Raji (cell line): ENCODE results near the gene RNF152.

Experiments used
- POLR2A ChIP-seq: IDR thresholded peaks from 2 replicates; pipeline ENCODE4 v1.6.1; 2011; ENCODE audit warnings: low read depth, low read length, control low read depth; ENCODE audit not compliant: insufficient read depth

RNF152 gene, protein sequence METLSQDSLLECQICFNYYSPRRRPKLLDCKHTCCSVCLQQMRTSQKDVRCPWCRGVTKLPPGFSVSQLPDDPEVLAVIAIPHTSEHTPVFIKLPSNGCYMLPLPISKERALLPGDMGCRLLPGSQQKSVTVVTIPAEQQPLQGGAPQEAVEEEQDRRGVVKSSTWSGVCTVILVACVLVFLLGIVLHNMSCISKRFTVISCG

DNA sequence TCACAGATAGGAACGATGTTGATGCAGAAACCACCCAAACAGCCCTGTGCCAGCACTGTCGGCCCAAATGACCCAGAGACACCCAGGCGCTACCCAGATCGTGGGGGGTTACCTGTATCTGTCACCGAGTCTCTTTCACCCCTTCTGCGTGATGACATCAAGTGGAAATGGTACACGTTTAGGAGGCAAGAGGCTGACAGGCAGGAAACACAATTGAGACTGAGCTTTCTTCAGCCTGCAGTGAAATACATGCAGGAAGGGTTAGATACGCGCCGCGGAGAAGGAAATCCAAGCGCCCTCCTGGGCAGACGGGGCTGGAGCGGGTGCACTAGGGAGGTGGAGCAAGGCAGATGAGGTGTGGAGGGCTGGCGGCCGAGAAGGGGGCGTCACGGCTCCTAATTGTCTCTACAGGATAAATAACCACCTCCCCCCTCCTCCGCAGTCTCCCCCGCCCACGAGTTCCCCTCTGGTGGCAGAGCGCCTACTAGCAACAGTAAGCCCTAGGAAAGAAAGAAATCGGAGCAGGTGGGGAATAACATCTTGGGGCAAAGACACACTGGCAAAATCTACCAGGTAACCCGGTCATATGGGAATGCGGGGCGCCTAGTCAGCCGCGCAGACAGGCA lies at the start of gene RNF152:
TSS of gene RNF152 (minus strand) at position 325 of the 626 bp plus-strand sequence. CDS start 76,544 bp downstream, outside the sequence.
- no peak for TF ChIP-seq POLR2A

DNA sequence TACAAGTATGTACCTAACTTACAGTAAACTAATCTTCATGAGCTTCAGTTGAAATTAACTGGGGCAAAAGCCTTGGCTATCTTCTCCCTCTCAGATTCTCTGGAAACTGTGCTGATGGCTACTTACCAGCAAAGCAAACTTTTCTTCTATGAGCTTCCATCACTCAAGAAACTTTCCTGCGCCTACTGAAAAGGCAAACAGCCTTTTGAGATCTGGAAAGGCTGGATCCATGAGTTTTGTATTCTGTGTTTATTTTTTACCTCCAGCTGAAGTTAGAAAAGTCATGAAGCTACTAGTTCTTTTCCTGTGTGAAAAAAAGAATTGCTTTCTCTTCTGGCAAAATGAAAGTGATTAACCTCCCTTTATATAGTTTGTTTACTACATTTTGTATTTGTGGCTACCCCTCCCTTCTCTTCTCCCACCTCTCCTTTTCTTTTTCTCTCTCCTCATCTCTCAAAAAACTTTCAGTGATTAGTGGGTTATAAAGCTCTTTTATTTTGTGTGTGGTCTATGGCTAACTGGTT lies 49.2 kb upstream of the RNF152 start:
- TF ChIP-seq POLR2A: no peak

DNA sequence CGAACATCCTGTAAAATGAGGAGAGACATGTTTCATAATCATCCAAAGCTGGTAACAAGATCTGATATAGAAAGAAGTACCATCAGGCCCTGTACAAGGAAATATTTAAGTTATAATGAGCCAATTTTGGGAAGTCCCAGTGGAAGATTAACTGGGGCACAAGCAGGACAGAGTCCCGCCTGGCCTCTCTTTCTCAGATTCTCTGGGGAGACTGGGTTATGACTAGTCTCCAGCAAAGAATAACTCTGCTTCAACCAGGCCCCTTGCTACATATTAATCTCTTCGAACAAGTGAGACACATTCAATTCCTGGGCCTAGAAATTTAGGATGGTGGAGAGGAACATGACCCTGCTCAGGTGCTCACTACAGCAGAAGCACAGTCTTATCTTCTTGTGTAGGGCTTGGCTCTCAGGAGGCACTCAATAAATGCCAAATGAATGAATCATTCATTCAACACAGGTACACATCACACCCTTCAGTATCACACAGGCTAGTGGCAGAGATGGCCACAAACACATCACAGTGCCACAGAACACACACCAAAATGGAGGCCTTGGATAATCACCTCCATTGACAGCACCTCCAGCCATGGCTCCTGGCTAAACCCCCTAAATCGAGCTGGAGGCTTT lies 46.4 kb upstream of the RNF152 start:
- no peak for TF ChIP-seq POLR2A

DNA sequence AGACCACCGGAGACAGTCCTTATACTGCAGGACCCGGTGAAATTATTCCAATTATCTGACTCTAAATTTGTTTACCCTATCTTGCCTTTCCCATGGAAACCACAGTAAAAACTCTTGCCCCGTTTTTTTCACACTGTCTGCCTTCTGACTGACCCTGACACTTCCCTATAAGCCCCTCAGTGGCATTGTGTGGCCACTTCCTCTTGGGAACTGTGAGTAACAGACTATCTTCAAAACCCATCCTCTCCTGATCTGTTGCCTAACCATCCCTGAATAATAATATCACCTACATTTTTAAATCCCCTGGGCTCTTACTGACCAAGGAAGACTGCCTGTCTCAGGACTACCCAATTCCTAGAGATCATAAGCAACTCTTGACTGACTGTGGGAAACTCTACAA lies 42.6 kb upstream of the RNF152 start:
- no peak for TF ChIP-seq POLR2A

DNA sequence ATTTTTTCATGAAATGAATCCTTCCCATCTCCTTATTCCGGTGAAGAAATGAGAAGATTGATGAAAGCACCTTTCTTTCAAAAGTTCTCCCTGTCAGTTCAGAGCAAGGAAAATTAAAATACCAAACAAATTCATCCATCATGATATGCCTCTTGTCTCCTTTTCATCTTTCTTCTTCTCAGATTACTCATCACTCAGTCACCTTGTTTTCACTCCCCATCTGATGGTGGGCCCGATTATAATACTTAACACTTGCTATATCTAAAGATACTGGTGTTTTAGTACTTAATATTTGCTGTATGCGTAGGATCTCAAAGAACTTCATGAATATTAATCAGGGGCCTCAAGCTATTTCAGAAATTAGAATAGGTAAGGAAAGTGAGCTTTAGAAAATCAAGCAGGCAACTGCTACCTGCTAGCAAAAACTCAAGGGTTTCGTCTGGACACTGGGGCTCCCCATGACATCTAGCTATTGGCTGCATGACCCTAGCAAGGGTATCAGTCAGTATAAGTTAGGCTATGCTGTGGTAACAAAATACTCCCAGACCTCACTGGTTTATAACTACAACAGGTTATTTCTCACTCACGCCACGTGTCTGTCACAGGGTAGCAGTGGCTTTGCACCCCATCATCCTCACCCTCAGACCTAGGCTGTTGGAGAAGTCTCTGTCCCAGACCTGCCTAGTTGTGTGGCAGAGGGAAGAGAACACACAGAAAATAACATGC lies 39.0 kb upstream of the RNF152 start:
- no peak for TF ChIP-seq POLR2A

DNA sequence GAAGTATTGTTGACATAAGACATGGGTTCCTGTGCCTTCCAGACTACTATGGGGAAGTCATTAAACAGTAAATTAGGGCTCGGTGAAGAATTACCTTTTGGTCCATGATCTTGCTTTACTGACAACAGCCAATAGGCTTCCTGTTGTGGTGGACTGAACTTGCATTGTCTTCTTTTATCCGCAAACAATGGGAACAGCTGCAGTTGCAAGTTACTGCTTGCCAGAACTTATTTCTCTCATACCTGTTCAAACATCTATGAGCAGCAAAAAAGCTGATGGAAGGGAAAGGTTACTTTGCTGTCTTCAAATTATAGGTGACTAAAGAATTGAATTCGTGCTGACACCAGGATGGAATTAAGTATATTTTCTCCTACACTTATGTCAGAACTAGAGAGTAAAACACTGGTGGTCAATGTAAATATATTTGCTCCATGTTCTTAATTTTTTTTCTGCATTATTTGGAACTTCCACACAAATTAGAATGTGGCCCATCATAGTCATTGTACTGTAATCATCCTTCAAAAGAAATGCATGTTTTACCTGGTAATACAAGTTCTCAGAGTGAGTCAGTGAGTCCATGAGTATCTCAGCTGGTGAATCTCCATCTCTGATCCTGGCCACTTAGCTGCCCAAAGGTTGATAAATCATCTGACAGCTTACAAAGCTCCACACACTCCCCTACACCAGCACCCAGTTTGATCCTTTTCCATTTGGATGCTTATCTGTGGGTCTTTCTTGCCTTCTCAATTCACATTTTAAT lies 37.3 kb upstream of the RNF152 start:
- no peak for TF ChIP-seq POLR2A

DNA sequence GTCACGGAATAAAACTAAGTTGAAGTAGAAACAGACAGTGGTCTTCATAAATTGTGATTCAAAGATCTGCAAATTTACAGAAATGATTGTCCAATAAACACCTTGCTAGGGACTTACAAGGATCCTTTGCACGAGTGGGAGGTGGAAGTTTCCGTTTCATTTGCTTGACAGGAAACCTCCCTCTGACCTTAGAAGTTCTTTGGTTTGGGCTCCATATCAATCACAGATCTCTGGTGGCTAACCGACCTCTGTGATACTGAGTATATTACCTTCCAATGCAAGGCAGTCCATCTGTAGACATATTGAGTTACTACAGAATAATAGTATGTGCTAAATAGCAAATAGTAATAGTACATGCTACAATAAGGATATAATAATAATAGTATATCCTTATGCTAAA lies 33.7 kb upstream of the RNF152 start:
- TF ChIP-seq POLR2A: no peak

DNA sequence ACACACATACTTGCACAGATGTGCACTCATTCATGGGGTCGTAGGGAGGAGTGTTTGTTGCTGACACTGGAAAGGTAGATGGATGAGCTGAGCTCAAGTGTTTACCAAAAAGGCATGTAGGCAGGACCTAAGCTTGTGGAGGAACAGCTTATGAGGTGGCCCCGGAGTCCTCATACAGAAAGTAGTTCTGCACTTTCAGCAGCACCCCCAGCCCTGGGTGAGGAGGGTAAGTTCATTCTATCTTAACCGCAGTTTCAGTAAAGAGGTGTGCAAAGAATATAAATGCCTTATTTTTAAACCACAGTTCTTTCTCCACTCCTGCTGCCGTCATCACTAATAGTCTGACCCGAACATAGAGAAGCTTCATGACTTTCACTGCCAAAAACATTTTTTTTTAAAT lies 31.7 kb upstream of the RNF152 start:
- TF ChIP-seq POLR2A: no peak

DNA sequence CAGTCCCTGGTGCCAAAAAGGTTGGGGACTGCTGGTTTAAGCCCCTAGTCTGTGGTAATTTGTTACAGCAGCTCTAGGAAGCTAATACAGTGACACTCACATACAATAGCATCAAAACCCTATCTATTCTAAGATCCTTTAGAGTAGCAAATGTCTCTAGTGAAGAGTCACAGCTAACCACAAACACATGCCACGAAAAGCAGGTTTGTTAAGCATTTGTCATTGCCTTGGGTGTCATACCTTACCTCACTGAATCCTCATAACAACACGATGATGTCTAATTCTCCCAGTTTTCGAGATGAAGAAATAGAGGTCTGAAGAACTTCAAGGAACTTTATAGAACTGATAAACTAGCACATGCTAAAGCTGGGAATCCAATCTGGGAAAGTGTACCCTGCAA lies 29.6 kb upstream of the RNF152 start:
- TF ChIP-seq POLR2A: no peak

DNA sequence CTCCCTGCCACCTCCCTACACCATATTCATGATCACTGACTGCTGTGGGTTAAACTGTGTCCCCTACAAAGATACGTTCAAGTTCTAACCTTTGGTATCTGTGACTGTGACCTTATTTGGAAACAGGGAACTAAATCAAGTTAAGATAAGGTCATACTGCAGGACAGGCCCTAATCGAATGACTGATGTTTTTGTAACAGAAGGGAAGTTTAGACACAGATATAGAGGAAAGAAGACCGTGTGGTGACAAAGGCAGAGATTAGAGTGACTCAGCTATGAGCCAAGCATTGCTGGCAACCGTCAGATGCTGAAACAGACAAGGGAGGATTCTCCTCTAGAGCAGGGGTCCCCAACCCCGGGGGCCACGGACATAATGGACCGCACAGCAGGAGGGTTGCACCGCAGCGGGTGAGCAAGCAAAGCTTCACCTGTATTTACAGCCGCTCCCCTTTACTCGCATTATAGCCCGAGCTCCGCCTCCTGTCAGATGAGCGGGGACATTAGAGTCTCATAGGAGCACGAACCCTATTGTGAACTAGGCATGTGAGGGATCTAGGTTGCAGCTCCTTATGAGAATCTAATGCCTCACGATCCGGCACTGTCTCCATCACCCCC lies 28.9 kb upstream of the RNF152 start:
- TF ChIP-seq POLR2A: no peak

DNA sequence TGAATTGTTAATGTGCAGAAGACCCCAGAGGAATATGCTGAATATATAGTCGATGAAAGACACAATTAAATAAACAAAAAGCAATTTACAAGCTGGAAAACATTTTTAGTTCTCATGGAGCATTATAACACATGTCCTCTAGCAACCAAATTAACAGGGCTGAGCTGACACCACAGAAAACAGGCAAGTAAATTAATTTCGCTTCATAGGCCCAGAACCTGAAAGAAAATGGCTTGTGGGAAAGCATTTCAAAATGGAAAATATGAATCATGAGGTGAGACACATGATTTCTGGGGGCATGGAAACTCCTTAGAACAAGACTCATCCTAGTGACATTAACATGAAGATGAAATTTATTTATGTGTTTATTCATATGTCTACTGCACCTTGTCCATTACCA lies 25.0 kb upstream of the RNF152 start:
- no peak for TF ChIP-seq POLR2A

DNA sequence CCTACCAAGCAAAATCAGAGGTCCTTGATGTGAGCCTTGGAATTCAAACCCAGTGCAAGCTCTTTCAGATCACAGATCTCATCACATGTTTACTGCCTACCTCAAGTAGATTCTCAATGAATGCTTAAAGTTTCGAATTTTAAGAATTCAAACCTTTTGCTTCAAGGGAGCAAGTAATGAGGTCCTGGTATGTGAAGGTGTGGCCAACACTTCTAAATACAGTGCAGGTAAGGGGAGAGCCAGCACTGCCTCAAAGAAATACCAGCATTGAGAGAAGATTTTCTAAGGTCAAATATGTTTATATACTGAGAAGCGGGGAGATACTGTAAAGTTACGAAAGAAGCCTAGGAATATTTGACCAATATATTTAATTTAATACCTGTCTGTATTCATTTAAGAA lies 19.7 kb upstream of the RNF152 start:
- no peak for TF ChIP-seq POLR2A

DNA sequence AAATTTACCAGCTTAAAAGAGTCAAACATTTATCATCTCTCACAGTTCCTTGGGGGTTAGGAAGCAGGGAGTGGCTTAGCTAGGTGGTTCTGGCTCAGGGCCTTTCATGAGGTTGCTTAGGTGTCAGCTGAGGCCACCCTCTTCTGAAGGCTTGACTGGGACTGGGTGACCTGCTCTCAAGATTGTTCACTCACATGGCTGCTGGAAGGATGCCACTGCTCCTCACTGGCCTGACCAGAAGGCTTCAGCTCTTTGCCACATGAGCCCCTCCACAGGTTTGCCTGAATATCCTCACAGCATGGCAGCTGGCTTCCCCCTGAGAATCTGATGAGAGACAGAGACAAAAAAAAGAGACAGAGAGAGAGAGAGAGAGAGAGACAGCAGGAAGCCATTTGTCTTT lies 17.3 kb upstream of the RNF152 start:
- TF ChIP-seq POLR2A: no peak

DNA sequence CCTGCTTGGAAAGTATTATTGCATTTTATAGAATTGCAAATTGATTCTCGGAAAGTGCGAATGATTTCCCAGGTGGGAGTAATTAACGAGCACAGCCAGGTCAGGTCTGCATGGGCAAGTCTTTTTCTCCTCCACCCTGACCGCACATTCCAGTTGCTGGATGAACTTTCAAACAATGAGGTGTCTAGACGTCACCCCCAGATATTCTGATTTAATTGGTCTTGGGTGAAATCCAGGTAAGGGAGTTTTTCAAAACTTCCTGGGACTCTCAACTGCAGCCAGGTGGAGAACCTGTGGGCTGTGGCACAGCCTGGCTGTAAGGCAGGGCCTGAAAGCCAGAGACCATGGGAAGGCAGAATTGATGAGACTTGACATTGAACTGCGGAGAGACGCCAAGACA lies 15.9 kb upstream of the RNF152 start:
- no peak for TF ChIP-seq POLR2A
